ENCODE data around the gene TFB1M.
"Not testable (repeated sequence)": the region's sequence is repeated elsewhere in the genome, so short reads cannot be mapped to it uniquely, and the experiment has no call there.

TFB1M gene

DNA sequence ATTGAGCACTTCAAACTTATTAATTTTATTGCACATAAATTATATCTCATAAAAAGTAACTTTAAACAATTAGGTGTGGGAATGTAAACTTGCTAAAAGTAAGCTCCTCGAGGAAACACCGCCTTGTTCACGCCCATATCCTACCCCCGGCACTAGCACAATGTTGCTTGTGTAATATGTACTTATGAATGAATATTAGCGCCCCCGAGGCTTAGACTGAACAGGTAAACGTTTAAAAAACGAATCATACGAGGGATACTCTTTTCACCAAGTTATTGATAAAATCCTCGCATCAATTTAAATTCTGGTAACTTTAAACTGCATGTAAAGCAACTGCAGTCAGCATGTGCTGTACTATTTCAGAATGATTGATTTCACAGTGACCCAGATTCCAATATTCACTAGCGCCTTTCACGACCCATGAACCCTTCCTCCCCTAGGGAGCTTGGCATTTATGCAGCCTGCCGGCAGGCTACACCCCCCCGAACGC lies 637 bp downstream of the TFB1M start:
- H3K4me3 ChIP-seq (ENCODE audit: control insufficient read depth, low read depth, low read length) = peak overlapping the region; percentile 75
- TF ChIP-seq, protein P1, sequence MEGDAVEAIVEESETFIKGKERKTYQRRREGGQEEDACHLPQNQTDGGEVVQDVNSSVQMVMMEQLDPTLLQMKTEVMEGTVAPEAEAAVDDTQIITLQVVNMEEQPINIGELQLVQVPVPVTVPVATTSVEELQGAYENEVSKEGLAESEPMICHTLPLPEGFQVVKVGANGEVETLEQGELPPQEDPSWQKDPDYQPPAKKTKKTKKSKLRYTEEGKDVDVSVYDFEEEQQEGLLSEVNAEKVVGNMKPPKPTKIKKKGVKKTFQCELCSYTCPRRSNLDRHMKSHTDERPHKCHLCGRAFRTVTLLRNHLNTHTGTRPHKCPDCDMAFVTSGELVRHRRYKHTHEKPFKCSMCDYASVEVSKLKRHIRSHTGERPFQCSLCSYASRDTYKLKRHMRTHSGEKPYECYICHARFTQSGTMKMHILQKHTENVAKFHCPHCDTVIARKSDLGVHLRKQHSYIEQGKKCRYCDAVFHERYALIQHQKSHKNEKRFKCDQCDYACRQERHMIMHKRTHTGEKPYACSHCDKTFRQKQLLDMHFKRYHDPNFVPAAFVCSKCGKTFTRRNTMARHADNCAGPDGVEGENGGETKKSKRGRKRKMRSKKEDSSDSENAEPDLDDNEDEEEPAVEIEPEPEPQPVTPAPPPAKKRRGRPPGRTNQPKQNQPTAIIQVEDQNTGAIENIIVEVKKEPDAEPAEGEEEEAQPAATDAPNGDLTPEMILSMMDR (IDR thresholded peaks at IDR 0.05; ENCODE audit: control insufficient read depth, insufficient read depth, low read depth, low read length, missing control alignments) = no peak
- DNase-seq (ENCODE audit: low read depth) = no peak

DNA sequence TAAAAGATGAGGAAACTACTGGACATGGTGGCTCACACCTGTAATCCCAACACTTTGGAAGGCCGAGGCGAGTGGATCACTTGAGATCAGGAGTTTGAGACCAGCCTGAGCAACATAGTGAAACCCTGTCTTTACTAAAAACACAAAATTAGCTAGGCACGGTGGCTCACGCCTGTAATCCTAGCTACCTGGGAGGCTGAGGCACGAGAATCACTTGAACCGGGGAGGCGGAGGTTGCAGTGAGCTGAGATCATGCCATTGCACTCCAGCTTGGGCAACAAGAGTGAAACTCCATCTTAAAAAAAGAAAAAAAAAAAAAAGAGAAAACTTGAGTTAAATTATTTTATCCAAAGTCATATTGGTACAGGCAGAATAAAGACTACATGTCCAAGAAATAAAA lies 1.3 kb downstream of the TFB1M start:
- H3K4me3 ChIP-seq (ENCODE audit: control insufficient read depth, low read depth, low read length); DNase-seq (ENCODE audit: low read depth): not testable (repeated sequence)

GRCh38 chr6:155311583-155311982 lies 2.7 kb downstream of the TFB1M start:
- no peak overlapping the region for H3K4me3 ChIP-seq (ENCODE audit: control insufficient read depth, low read depth, low read length)
- DNase-seq (ENCODE audit: low read depth) = no peak
- TF ChIP-seq, protein P1 (IDR thresholded peaks at IDR 0.05; ENCODE audit: control insufficient read depth, insufficient read depth, low read depth, low read length, missing control alignments) = no peak

- TF ChIP-seq, protein P1 (IDR thresholded peaks at IDR 0.05; ENCODE audit: control insufficient read depth, insufficient read depth, low read depth, low read length, missing control alignments) = no peak
- no peak for DNase-seq (ENCODE audit: low read depth)
- no peak overlapping the region for H3K4me3 ChIP-seq (ENCODE audit: control insufficient read depth, low read depth, low read length)
Observed at GRCh38 chr6:155311086-155311485, 3.2 kb downstream of the TFB1M start.

DNA sequence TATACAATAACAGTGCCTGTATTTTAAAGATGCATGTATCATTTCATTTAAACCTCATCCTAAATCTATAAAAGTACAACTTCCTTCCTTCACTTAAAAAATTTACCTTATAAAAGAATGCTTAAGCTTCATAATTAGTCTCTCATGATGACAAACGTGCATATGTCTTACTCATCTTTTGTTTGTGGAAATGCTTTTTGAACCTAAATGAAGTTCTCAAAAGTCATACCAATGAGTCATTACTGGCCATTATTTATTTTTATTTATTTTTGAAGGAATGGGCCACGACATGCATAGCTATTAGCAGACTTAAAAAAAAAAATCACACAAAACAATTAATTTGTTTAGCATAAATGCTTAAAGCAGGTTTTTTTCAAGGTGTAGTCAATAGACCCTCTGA lies 3.7 kb downstream of the TFB1M start:
- no peak overlapping the region for H3K4me3 ChIP-seq (ENCODE audit: control insufficient read depth, low read depth, low read length)
- no peak for DNase-seq (ENCODE audit: low read depth)
- TF ChIP-seq, protein P1 (IDR thresholded peaks at IDR 0.05; ENCODE audit: control insufficient read depth, insufficient read depth, low read depth, low read length, missing control alignments) = no peak

- no peak overlapping the region for H3K4me3 ChIP-seq (ENCODE audit: control insufficient read depth, low read depth, low read length)
- no peak for DNase-seq (ENCODE audit: low read depth)
- TF ChIP-seq, protein P1 (IDR thresholded peaks at IDR 0.05; ENCODE audit: control insufficient read depth, insufficient read depth, low read depth, low read length, missing control alignments) = no peak
Observed at GRCh38 chr6:155309150-155309549, 5.1 kb downstream of the TFB1M start.

DNA sequence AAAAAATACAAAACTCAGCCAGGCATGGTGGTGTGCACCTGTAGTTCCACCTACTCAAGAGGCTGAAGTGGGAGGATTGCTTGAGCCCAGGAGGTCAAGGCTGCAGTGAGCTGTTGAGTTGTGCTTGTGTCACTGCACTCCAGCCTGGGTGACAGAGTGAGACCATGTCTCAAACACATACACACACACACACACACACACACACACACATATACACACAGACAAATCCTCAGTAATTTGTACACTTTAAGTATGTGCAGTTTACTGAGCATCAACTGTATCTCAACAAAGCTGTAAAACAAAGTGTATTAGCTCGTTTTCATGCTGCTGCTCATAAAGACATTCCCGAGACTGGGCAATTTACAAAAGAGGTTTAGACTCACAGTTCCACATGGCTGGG lies 7.3 kb downstream of the TFB1M start:
- TF ChIP-seq, protein P1 (IDR thresholded peaks at IDR 0.05; ENCODE audit: control insufficient read depth, insufficient read depth, low read depth, low read length, missing control alignments) = no peak
- H3K4me3 ChIP-seq (ENCODE audit: control insufficient read depth, low read depth, low read length) = no peak overlapping the region

More for the DNA sequence above, 7.3 kb downstream of the TFB1M start:
- no peak for DNase-seq (ENCODE audit: low read depth)
